Measurements from ENCODE around the gene PWWP2A.

The PWWP2A gene

DNA sequence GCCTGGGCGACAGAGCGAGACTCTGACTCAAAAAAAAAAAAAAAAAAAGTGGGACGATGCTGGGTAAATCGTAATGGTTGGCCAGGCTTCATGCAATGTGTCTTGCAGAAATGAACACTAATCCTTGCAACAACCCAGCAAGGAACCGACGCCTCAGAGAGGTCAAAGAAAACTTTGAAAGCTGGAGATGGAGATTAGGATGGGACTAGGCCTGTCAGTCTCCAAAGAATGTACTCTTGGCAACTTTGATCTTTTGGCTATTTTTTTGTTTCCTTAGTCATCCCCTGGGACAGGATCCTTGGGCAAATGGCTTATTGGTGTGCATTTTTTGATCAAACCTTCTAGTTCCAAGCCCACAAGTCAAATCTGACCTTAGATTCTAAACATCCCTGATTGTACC is 10.6 kb upstream of the PWWP2A start:
- no peak for DNase-seq

DNA sequence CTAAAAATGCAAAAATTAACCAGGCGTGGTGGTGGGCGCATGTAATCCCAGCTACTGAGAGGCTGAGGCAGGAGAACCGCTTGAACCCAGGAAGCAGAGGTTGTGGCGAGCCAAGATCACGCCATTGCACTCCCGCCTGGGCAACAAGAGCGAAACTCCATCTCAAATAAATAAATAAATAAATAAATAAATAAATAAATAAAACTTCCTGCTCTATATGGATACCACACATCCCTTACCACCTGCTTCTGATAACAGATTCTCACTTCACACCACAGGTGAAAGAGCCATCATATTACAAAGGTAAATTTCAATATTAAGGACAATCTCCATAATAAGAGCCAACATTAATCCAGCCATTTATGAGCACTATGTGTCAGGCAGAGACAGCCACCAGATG is 9.4 kb upstream of the PWWP2A start:
- no peak for DNase-seq

DNA sequence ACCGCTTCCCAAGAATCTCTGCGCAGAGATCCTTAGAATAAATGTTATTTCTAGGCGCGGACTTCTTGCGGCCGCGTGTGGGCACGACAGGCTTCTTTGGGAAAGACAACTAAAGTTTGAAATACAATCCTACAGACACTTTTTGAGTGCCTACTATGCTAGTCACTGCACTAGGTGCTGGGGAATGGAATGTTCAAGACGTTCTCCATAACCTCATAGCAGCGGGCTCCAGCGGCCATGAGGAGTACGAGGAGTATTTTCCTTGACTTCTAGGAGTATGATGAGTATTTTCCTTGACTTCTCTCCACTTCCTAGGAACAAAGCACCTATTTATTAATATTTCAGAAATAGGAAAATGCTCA is 636 bp upstream of the PWWP2A start:
- no peak for DNase-seq

DNA sequence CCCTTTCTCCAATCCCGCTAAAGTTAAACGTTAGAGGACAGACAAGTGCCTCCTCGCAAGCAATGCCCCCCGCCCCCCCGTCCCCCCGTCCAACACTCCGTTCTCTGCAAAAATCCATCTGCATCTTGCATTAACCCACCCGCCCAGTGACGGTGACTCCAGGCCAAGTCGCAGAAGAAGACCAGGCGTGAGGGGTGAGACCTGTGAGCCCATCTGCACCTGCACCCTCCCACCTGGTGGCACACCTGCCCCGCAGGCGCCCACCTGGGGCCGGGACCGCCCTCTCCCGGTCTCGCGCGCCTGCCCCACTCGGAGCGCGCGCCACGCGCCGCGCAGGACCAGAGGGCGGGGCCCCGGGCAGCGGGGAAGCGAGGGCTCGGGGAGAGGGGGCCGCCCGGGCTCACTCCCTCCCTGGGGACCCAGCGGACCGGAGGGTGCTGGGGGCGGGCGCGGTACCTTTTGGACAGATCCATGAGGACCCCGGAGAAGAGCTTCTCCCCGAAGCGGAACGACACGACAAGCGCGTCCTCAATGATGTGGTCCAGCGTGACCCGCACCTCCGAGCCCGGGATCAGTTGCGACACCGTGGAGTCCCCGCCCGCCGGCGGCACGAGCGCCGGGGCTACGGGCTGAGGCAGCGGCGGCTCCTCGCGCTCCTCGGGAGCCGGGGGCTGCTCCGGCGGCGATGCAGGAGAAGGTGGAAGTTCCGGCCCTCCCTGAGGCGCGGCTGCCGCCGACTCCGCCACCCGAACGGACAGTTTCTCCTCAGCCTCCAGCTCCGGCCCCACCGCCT is 705 bp downstream of the PWWP2A start:
- DNase-seq, result peak; percentile 12

DNA sequence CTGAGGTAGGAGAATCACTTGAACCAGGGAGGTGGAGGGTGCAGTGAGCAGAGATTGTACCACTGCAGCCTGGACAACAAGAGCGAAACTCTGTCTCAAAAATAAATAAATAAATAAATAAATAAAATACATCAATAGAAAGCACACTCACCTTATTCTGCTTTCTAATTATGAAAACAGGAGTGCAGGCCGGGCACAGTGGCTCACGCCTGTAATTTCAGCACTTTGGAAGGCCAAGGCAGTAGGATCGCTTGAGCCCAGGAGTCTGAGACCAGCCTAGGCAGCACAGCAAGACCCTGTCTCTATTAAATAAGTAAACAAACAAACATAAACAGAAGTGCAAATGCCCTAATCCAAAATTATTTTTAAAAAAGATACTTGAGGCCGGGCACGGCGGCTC is 2.3 kb downstream of the PWWP2A start:
- DNase-seq, result no peak

DNA sequence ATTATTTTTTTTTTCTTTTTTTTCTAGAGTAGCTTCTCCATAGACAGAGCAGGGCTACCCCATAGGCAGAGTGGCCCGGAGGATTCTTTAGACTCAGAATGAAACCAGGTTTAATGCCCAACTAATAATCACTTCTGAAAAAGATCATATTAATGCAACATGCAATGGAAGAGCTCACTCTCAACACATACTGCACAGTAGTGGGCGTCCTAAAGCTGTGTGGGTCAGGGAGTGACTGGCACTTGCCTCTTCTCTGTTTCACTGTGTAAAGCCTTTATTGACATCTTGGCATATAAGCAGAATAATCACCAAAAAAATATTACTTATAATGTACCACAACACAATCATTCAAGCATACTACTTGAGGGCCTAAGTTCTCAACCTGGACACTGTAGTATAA is 11.1 kb downstream of the PWWP2A start:
- no peak for DNase-seq

DNA sequence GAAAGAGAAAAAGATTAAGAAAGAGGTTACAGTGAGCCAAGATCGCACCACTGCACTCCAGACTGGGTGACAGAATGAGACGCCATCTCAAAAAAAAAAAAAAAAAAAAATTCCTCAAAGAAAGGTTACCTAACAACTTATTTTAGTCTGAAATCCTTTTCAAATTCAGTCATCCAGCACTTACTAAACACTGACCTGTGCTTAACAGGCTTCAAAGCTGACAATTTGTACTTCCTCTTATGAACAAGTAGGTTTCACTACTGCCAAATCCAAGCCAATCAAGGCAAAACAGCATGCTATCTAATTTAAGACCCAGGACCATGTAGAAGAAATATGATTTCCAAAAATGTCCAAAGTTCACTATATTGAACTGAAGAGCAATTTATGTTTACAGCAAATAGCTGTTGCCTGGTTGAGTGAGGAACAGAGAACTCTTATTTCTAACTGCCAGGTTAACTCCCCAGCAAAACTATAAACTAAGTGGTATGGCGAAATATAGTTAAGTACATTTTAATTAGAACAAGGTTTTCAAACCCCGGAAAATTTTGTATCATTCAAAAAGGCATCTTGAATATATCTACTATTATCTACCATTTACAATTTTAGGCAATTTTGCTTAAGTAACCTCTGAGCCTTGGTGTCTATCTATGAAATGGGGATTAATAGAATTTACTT is 13.4 kb downstream of the PWWP2A start:
- DNase-seq, result no peak

DNA sequence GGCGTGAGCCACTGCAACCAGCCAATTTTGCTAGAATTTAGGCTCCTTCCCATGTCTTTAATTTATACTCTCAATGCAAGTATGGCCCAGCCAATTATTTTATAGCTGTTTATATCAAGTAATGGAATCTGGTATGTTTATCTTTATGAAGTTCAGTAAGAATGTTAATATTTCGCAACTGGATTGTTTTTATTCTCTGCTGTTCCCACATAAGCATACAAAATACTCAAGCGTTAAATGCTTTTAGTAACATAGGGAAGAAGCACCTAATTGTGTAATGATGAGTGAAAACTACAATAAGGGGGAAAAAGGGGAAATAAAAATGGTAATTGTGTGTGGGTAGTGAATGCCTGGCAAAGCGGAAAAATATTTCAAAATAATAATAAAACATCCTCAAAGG is 21.3 kb downstream of the PWWP2A start:
- DNase-seq, result no peak

DNA sequence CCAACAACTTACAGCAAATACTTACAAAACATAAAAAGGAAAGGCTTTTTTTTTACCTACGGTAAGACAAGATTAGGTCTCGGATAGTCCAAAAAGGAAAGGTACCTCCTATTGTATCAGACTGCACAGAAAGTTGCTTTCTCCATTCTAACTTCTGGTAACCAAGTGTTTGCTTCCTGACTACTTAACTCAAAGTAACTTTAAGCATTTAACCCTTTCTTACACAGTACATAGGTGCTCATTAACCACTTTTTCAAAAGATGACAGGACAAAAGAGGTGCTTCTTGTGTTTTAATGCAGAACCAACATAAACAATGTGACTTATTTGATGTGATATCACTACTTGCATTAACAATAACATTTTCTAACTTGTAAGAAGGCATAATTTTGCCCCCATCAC is 23.1 kb downstream of the PWWP2A start:
- DNase-seq, result no peak

DNA sequence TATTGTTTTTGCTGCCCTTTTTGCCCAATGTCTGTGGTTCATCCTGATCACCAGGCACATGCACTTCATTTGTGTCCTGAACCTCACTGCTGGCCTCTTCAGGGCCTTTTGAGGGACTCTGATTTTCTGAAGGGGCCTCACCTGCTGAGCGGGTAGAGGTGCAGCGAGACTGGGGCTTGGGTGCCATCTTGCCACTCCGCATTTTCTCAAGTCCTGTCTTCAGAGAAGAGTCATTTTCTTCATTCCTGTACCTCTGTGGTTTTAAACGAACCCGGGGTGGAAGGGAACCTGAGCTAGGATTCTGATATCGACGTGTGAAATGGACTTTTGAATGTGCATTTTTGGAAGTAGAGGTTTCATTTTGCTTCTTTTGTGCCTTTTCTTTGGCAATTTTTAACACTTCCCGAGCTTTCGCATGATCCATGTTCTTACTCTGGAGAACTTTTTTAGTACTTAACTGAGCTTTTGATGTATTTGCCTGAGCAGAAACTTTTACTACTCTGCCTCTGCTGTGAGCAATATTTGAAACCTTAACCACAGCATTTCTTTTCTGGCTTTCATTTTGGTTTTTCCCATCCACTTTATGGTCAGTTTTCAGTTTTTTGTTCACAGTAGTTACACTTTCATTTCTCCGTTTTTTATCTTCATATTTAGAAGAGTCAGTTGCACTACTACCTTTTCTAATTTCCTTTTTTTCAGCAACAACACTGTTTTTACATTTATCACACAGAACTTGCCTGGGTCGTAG is 26.1 kb downstream of the PWWP2A start:
- DNase-seq, result no peak

DNA sequence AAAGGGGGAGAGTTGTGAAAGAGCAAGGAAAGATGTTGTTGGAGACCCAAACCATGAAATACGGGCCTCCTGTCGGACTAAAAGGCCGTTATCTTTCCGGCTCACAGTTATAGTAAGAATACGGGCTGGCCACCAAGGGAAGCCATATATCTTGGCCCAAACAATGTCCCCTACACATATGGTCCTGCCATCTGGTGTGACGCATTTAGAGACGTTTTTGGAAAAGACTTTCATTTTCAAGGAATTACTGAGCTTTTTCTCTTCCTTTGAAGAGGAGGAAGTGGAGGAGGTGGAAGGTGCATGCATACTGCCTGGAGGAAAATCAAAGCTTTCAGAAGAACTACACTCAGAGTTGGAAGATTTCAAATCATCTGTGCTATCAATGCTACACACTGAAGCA is 26.7 kb downstream of the PWWP2A start:
- no peak for DNase-seq

DNA sequence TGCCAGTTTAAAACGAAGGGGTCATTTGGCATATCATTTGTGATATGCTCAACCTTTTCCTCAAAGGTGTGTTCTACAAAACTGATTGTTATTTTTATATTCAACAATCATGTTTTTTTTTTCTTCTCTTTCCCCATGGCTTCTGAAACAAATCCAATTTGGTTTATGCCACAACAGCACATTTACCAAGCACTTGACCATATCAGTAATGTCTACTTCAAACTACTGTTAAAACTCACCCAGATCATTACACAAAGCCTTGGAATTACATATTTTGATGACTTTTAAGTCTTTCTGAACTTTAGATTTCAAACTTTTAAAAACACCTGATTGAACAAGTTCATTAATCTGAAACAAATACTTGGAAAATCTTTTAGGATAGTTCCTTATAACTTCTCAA is 29.2 kb downstream of the PWWP2A start:
- DNase-seq, result no peak

DNA sequence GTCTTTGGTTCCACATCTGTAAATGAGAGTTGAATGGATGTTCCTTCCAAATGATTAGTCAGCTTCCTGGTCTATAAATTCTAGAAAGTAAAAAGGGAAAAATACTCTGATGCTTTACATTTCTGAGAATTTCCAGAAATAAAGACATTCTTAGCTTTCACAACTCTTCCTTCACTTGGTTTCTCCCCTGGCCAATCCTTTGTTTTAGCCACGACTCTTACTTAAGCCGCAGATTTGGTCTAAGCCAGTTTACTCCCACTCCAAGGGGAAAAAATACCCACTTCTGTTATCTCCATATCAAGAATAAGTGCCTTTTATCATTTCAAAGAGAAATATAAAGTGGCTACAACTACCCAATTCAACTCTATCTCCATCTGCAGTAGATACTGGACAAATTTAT is 29.7 kb downstream of the PWWP2A start:
- no peak for DNase-seq

DNA sequence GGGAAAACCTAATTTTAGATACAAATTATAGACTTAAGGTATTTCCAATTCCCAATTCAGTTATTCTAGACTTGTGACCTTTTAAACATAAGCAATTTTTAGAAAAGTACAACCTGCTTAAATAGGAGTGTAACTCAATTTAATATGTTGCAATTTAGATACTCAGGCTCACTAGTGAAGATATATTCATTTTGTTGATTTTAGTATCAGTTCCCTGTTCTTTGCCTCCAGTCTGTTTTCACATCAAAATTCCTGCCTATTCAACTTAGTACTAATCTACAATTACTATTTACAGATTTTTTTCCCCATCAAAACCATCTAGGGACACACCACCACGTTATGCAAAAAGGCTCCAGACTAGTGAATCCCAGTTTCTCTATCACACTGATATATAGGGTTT is 30.4 kb downstream of the PWWP2A start:
- no peak for DNase-seq

DNA sequence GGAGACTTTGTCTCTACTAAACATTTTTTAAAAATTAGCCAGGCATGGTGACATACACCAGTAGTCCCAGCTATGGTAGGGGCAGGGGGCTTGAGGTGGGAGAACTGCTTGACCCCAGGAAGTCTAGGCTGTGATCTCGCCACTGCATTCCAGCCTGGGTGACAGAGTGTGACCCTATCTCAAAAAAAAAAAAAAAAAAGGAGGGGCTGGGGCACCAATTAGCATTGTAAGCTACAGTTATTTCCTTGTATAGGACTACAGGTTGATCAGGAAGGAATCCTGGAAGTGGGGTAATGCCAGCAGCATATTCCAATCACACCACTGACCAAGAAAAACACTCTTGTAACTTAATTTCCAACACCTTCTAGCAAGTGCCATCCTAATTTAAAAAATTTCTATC is 32.1 kb downstream of the PWWP2A start:
- DNase-seq, result no peak

DNA sequence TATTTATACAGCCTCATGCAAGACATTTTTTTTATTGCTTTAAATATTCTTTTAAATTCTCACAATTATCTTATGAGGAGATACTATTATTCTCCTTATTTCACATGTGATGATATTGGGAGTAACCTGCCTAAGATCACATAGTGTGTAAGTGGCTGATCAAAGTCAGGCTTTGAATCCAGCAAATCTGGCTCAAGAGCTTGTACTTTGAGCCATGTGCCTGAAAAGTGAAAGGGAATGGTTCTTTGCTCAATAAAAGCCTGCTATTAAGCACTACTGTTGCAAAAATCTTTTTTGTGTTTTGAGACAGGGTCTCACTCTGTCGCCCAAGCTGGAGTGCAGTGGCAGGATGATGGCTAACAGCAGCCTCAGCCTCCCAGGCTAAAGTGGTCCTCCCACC is 35.1 kb downstream of the PWWP2A start:
- no peak for DNase-seq

DNA sequence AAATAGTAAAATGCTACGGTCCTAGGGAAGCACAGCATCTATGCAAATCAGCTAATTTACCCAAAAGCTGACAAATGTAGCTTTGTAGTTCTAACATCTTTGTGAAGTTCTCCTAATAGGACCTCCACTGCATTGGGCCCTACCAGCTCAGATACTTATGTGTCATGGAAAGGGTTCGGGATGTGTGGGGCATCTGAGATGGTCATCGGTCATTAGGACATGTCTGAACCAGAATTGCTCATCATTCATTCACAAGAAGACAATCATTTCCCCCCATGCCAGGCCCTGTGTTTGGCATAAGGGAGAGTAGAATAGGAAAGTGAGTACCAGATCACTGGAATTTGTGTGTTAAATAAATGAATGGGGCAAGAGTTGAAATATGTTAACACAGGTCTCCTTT is 35.7 kb downstream of the PWWP2A start:
- no peak for DNase-seq

DNA sequence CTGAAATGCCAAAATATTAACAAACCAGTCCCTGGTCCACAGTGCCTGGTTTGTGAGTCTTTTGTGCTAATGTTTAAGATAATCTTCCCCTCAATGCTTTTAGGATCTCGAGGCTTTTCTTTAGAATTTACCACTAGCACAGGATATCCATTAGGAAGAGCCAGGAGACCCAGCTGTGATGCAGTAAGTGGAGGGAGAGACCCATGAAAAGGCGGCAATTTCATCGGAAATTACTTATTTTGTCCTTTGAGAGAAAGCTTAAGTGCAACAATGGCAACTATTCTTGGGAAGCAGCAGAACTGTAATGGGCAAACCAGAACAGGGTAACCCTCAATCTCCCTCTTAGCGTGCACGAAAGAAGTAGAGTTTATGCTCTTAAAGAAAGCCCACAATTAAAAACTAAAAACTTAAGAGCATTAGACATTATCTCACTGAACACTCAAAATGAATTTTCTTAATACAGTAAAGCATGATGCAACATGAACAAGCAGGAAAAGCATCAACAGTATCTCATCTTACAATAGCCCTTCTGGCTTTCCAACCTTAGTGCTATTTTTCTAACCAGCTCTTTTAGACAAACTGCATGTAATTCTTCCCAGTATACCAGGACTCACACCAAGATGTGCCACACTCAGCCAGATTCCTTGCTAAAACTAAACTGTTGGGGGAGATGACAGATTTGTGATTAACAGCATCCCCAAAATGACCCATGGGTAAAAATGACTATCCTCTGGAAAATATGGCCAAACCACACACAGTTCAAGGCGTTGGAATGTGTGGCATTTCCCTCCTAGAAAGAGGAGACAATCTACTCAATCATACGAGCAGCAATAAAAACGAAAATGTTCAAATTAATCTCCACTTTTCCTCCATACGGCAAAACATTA is 36.4 kb downstream of the PWWP2A start:
- DNase-seq, result no peak

DNA sequence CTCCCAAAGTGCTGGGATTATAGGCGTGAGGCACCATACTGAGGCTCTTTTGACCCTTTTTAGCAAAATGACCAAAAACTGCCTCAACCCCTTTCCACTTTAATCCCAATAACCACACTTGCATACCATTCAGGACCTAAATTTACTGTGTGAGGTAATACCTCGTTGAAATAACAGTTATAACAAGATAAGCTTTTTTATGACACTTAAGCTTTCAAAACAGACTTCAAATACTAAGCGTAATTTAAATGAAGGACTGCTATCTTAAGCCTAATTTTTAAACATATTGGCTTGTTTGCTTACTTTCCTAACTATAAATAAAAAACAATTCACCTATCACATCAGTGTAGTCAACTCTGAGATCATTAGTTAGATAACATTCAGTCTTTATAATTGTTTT is 37.8 kb downstream of the PWWP2A start:
- DNase-seq, result no peak

DNA sequence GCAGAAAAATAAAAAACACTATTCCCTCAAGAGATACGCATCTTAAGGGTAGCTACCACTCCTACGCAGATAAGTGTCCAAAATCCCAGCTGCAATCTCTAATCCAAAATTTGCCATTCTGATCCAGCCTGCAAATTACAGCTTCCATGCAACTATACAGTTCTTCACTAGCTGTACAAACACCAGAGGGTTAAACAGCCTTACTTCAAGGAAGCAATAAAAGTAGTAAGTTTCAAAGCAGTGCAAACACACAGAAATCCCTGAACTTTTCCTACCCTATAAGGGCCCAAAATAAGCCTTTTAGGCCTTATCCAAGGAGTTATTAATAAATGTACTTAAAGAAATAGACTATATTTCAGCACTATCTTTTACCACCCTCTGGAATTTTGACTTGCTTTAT is 39.5 kb downstream of the PWWP2A start:
- no peak for DNase-seq

DNA sequence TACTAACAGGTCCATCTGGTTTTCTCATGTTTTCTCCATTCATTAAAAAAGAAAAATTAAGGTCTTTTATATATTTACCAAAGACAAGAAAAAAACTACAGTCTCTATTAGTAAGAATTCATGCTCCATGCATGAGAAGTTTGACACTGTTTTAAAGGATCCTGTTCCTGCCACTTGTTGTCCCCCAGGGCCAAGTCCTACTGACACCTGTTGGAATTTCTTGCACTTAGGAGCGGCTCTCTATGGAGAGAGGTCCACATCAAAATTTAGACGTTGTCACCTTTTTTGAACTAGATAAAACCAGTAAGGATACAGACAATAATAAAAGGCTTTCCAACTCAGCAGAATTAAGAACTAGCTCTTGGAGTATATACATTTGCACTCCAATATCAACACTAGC is 42.3 kb downstream of the PWWP2A start:
- DNase-seq, result no peak

DNA sequence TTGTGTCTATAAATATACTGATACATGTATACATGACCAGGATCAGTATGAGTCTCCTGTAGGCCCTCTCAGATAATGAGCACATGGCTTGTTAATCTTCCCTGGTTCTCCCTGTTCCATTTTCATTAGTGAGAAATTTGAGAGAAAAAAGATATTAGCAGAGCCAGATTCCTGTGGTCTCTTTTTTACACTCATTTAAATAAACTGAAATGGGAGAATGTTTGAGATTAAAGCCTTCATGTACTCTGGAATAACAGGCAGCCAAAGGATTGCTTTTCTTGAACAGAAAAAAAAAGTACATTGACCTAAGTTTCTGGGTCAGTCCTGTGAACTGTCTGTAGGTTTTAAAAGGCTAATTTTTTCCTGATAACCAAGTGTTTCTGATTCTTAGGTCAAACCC is 44.2 kb downstream of the PWWP2A start:
- no peak for DNase-seq

DNA sequence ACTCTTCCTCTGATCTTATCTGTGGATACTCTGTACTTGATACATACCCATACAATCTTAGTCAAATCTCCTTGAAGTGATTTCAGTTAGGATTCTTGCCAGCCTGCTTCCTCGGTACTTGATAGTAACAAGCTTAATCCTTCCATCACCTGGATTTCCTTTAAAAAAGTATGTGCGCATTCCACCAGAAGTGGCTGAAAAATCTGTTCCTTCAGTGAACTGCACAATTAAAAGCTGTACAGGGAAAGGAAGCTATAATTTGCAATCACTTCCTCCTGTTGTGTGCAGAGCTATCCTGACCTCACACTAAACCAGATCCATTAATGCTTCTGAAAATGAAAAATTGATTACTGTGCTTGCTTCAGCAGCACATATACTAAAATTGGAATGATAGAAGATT is 47.3 kb downstream of the PWWP2A start:
- no peak for DNase-seq
